IMR-90 (cell line): ENCODE data around the gene TOMM34.

Experiments
- CTCF ChIP-seq: conservative IDR thresholded peaks from 2 replicates; pipeline ENCODE4 v1.5.1; 2012; ENCODE audit warnings: mild to moderate bottlenecking, low read depth, low read length, improper control_type of control experiment
- MAFK ChIP-seq: IDR thresholded peaks from 2 replicates; pipeline ENCODE4 v1.6.1; 2012; ENCODE audit warnings: low read depth, low read length, improper control_type of control experiment
- RCOR1 ChIP-seq: IDR thresholded peaks from 2 replicates; pipeline ENCODE4 v1.6.1; 2012; ENCODE audit warnings: mild to moderate bottlenecking, low read length, improper control_type of control experiment; ENCODE audit not compliant: insufficient replicate concordance
- SMC3 ChIP-seq: fragments of 150-350 bp; IDR thresholded peaks from 2 replicates; pipeline ENCODE4 v1.6.1; 2016; ENCODE audit warnings: low read depth, mild to moderate bottlenecking, antibody characterized with exemption, low read length, moderate library complexity
- TF ChIP-seq, protein P1 (sequence below): fragments of 150-350 bp; IDR thresholded peaks from 2 replicates; pipeline ENCODE4 v1.6.1; 2017; ENCODE audit warnings: mild to moderate bottlenecking, antibody characterized with exemption, low read length, low read depth

- TF ChIP-seq SMC3 (no peak), MAFK (no peak), CTCF (no peak), RCOR1 (no peak)
- TF ChIP-seq, protein P1, sequence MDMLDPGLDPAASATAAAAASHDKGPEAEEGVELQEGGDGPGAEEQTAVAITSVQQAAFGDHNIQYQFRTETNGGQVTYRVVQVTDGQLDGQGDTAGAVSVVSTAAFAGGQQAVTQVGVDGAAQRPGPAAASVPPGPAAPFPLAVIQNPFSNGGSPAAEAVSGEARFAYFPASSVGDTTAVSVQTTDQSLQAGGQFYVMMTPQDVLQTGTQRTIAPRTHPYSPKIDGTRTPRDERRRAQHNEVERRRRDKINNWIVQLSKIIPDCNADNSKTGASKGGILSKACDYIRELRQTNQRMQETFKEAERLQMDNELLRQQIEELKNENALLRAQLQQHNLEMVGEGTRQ: no peak
These were observed 4.9 kb downstream of the TOMM34 start for GRCh38 chr20:44955270-44955669.
